Measurements from ENCODE around the gene DDA1. TPM values are rescaled to one million over a fixed set of nuclear protein-coding genes. Genes with fewer than 3 reads are reported as not detected.

DDA1 gene
- total RNA-seq, 1 donor from 2014 or later, result 30.4 TPM

DNA sequence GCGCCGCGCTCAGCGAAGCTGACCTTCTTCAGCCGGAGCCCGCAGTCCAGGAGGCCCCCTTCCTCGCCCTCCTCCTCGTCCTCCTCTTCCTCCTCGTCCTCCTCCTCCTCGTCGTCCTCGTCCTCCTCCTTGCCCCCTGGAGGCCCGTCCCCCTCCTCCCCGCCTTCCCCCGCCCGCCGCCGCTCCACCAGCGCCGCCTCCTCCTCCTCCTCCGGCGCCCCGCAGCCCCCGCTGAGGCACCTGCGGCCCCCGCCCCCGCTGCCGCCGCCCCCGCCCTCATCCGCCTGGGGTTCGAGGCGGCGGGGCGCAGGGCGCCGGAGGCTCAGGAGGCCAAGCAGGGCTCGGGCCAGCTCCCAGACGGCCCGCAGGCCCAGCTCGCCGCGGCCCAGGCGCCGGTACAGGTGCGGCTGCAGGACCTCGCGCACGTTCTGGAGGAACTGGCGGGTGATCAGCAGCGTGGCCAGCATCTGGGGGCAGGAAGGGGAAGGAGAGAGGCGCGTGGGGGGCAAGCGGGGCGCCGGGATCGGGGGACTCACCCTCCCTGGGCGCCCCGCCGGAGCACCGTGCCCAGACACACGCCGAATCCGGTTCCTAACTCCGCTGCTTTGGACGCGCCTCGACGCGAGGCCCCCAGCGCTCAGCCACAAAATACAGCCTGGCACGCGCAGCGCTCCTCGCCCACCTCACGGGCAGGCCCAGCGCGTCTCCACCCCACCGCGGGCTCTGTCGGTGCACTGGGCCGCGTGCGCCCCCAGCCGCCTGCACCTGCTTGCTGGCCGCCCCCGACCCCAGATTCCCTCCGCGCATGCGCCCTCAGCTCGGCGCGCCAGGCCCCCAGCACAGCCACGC lies 19.4 kb downstream of the DDA1 start:
- TF ChIP-seq CTCF (IDR thresholded peaks at IDR 0.05), result no peak
- peak; percentile 1 for ATAC-seq
- Histone ChIP-seq H3K4me3 (peak overlapping the region; percentile 47), H3K27ac (peak overlapping the region; percentile 66), H3K4me1 (peaks cover 8% of the 10 kb centered on the region), H3K9me3 (no peaks in the 10 kb centered on the region), H3K36me3 (no peaks in the 10 kb centered on the region), H3K27me3 (no peaks in the 10 kb centered on the region)
- DNase-seq, result no peak
- intact Hi-C loops (cut with DNase I), result no loop called here

- no peaks in the 10 kb centered on the region for H3K9me3 ChIP-seq
- H3K27me3 ChIP-seq, result no peaks in the 10 kb centered on the region
- no peak for DNase-seq
- no peaks in the 10 kb centered on the region for H3K36me3 ChIP-seq
- peaks cover 12% of the 10 kb centered on the region for H3K4me1 ChIP-seq
- TF ChIP-seq CTCF (IDR thresholded peaks at IDR 0.05), result no peak
- H3K27ac ChIP-seq, result no peak overlapping the region
- no peak for ATAC-seq
- no peak overlapping the region for H3K4me3 ChIP-seq
- intact Hi-C loops (cut with DNase I), result no loop called here
Observed at GRCh38 chr19:17329366-17330261, 20.3 kb downstream of the DDA1 start.

- ATAC-seq, result no peak
- no peak for TF ChIP-seq CTCF (IDR thresholded peaks at IDR 0.05)
- no peaks in the 10 kb centered on the region for H3K36me3 ChIP-seq
- peaks cover 18% of the 10 kb centered on the region for H3K4me1 ChIP-seq
- no peak overlapping the region for H3K4me3 ChIP-seq
- no peaks in the 10 kb centered on the region for H3K9me3 ChIP-seq
- DNase-seq, result no peak
- intact Hi-C loops (cut with DNase I), result no loop called here
- H3K27me3 ChIP-seq, result no peaks in the 10 kb centered on the region
- no peak overlapping the region for H3K27ac ChIP-seq
Observed at GRCh38 chr19:17330262-17331044, 21.1 kb downstream of the DDA1 start.

GRCh38 chr19:17331045-17331558 lies 21.7 kb downstream of the DDA1 start:
- TF ChIP-seq CTCF (IDR thresholded peaks at IDR 0.05), result no peak
- Histone ChIP-seq H3K27me3 (no peaks in the 10 kb centered on the region), H3K27ac (no peak overlapping the region), H3K36me3 (no peaks in the 10 kb centered on the region), H3K4me3 (no peak overlapping the region), H3K9me3 (no peaks in the 10 kb centered on the region), H3K4me1 (peaks cover 21% of the 10 kb centered on the region)
- intact Hi-C loops (cut with DNase I), result no loop called here
- no peak for ATAC-seq
- DNase-seq, result no peak

DNA sequence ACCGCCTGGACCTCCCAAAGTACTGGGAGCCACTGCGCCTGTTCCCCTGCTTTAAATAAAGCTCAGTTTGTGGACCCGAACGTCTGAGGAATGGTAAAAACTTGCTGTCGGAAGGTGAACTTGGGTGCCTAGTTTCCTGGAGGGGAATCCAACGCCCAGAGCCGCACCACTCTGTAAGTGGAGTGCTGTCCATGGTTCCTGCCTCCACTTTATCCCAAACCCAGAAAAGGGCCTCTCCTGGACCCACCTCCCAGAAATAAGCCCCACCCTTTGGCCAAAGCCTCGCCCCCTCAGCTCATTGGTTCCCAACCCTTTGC lies 23.0 kb downstream of the DDA1 start:
- H3K4me1 ChIP-seq, result peaks cover 21% of the 10 kb centered on the region
- no peak for ATAC-seq
- no peak for DNase-seq
- H3K9me3 ChIP-seq, result no peaks in the 10 kb centered on the region
- no peak overlapping the region for H3K27ac ChIP-seq
- no peaks in the 10 kb centered on the region for H3K36me3 ChIP-seq
- TF ChIP-seq CTCF (IDR thresholded peaks at IDR 0.05), result no peak
- no peak overlapping the region for H3K4me3 ChIP-seq
- H3K27me3 ChIP-seq, result no peaks in the 10 kb centered on the region
- intact Hi-C loops (cut with DNase I), result no loop called here
